Measurements from ENCODE around the gene PPP1R12C. TPM values are rescaled to one million over a fixed set of nuclear protein-coding genes. Genes with fewer than 3 reads are reported as not detected.
"Not testable (repeated sequence)": the region's sequence is repeated elsewhere in the genome, so short reads cannot be mapped to it uniquely, and the experiment has no call there.

The PPP1R12C gene
- total RNA-seq, 1 donor: 55.0 TPM

- TF ChIP-seq, protein P1, sequence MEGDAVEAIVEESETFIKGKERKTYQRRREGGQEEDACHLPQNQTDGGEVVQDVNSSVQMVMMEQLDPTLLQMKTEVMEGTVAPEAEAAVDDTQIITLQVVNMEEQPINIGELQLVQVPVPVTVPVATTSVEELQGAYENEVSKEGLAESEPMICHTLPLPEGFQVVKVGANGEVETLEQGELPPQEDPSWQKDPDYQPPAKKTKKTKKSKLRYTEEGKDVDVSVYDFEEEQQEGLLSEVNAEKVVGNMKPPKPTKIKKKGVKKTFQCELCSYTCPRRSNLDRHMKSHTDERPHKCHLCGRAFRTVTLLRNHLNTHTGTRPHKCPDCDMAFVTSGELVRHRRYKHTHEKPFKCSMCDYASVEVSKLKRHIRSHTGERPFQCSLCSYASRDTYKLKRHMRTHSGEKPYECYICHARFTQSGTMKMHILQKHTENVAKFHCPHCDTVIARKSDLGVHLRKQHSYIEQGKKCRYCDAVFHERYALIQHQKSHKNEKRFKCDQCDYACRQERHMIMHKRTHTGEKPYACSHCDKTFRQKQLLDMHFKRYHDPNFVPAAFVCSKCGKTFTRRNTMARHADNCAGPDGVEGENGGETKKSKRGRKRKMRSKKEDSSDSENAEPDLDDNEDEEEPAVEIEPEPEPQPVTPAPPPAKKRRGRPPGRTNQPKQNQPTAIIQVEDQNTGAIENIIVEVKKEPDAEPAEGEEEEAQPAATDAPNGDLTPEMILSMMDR (IDR thresholded peaks at IDR 0.05; ENCODE audit: extremely low read depth, low read depth, low read length): no peak
- Histone ChIP-seq H3K4me3 (ENCODE audit: insufficient read depth, low read length) (no peak overlapping the region), H3K79me2 (ENCODE audit: insufficient read depth, low read length) (no peaks in the 10 kb centered on the region), H4K20me1 (ENCODE audit: insufficient read depth, low read length) (no peaks in the 10 kb centered on the region), H3K4me1 (ENCODE audit: insufficient read depth, low read length) (no peaks in the 10 kb centered on the region), H3K27ac (ENCODE audit: low read depth, low read length) (no peak overlapping the region), H3K36me3 (ENCODE audit: insufficient read depth, low read length) (no peaks in the 10 kb centered on the region), H3K4me2 (ENCODE audit: insufficient read depth, low read length) (no peak overlapping the region), H2AFZ (ENCODE audit: low read length) (no peak overlapping the region), H3K9me3 (ENCODE audit: low read depth, low read length) (no peaks in the 10 kb centered on the region), H3K27me3 (ENCODE audit: insufficient read depth, low read length) (peaks cover 22% of the 10 kb centered on the region)
- peak; percentile 91 for DNase-seq (ENCODE audit: insufficient read length, low spot score, missing footprints)
Measured at GRCh38 chr19:55156202-55157063, 39.0 kb upstream of the PPP1R12C start.

GRCh38 chr19:55155784-55156183 lies 38.3 kb upstream of the PPP1R12C start:
- not testable (repeated sequence) for H3K4me3 ChIP-seq (ENCODE audit: insufficient read depth, low read length); H2AFZ ChIP-seq (ENCODE audit: low read length); DNase-seq (ENCODE audit: insufficient read length, low spot score, missing footprints)

GRCh38 chr19:55153652-55154264 lies 36.3 kb upstream of the PPP1R12C start:
- Histone ChIP-seq H3K79me2 (ENCODE audit: insufficient read depth, low read length) (no peaks in the 10 kb centered on the region), H3K9me3 (ENCODE audit: low read depth, low read length) (no peaks in the 10 kb centered on the region), H3K27me3 (ENCODE audit: insufficient read depth, low read length) (peaks cover 21% of the 10 kb centered on the region), H3K4me1 (ENCODE audit: insufficient read depth, low read length) (no peaks in the 10 kb centered on the region), H3K36me3 (ENCODE audit: insufficient read depth, low read length) (no peaks in the 10 kb centered on the region), H4K20me1 (ENCODE audit: insufficient read depth, low read length) (no peaks in the 10 kb centered on the region), H3K27ac (ENCODE audit: low read depth, low read length) (no peak overlapping the region), H3K4me3 (ENCODE audit: insufficient read depth, low read length) (no peak overlapping the region), H3K4me2 (ENCODE audit: insufficient read depth, low read length) (no peak overlapping the region), H2AFZ (ENCODE audit: low read length) (no peak overlapping the region)
- DNase-seq (ENCODE audit: insufficient read length, low spot score, missing footprints): peak; percentile 11
- TF ChIP-seq, protein P1 (IDR thresholded peaks at IDR 0.05; ENCODE audit: extremely low read depth, low read depth, low read length): no peak

More at GRCh38 chr19:55155784-55156183, 38.3 kb upstream of the PPP1R12C start:
- peaks cover 19% of the 10 kb centered on the region for H3K27me3 ChIP-seq (ENCODE audit: insufficient read depth, low read length)
- not testable (repeated sequence) for H4K20me1 ChIP-seq (ENCODE audit: insufficient read depth, low read length); H3K4me2 ChIP-seq (ENCODE audit: insufficient read depth, low read length); H3K9me3 ChIP-seq (ENCODE audit: low read depth, low read length); H3K79me2 ChIP-seq (ENCODE audit: insufficient read depth, low read length); H3K36me3 ChIP-seq (ENCODE audit: insufficient read depth, low read length); H3K4me1 ChIP-seq (ENCODE audit: insufficient read depth, low read length); H3K27ac ChIP-seq (ENCODE audit: low read depth, low read length)

- Histone ChIP-seq H3K4me3 (ENCODE audit: insufficient read depth, low read length) (no peak overlapping the region), H2AFZ (ENCODE audit: low read length) (no peak overlapping the region), H3K9me3 (ENCODE audit: low read depth, low read length) (no peaks in the 10 kb centered on the region), H4K20me1 (ENCODE audit: insufficient read depth, low read length) (no peaks in the 10 kb centered on the region), H3K27me3 (ENCODE audit: insufficient read depth, low read length) (peaks cover 26% of the 10 kb centered on the region), H3K4me1 (ENCODE audit: insufficient read depth, low read length) (no peaks in the 10 kb centered on the region), H3K27ac (ENCODE audit: low read depth, low read length) (no peak overlapping the region), H3K79me2 (ENCODE audit: insufficient read depth, low read length) (no peaks in the 10 kb centered on the region), H3K4me2 (ENCODE audit: insufficient read depth, low read length) (no peak overlapping the region), H3K36me3 (ENCODE audit: insufficient read depth, low read length) (no peaks in the 10 kb centered on the region)
- TF ChIP-seq, protein P1 (IDR thresholded peaks at IDR 0.05; ENCODE audit: extremely low read depth, low read depth, low read length): no peak
- peak; percentile 31 for DNase-seq (ENCODE audit: insufficient read length, low spot score, missing footprints)
Measured at GRCh38 chr19:55152017-55152416, 34.6 kb upstream of the PPP1R12C start.

Measured in osteoblast (primary cell).